ENCODE measurements around the gene MFSD11.
"Not testable (repeated sequence)": the region's sequence is repeated elsewhere in the genome, so short reads cannot be mapped to it uniquely, and the experiment has no call there.

Gene MFSD11

DNA sequence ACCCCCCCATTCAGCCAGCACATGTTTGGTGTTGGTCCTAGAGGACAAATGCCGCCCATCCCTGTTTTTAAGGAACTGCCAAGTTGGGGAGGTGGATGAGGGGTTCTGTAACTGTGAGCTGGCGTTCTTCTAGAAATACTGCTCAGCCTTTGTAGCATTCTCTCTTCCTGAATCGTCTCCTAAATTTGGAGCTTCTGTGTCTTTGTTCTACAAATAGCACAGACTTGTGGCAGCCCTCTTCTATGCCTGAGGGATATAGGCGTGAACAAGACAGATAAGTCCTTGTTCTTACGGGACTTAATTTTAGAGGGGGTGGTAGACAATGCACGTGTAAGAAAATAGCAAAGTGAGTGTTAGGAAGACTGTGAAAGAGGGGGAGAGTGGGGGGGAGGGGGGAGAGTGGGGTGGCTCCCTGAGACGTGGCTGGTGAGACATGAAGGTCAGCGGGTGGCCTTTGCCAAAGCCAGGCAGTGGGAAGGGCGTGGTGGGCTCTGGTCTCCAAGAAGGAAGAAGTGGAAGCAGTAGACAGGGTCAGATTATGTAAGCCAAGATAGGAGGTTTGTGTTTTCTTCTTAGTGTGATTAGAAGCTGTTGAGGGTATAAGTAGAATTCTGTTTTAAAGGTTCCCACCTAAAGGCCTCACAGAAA lies 9.9 kb downstream of the MFSD11 start:
- no peak for DNase-seq (ENCODE audit: low spot score)

DNA sequence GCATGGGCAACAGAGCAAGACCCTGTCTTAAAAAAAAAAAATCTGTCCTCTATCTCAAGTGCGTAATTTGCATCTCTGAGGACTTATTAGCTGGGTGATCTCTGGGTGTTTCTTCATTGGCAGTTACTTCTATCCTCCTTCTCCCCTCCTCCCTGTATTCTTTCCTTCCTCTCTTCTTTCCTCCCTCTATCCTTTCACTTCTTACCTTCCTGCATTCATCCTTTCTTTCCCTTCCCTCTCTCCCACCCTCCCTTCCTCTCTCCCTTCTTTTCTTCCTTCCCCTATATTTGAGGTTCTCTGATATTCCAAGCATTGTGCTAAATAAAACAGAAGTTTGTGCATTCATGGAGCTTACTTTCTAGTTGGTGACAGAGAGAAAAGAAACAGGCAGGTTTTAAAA lies 10.7 kb downstream of the MFSD11 start:
- DNase-seq (ENCODE audit: low spot score) = no peak

DNA sequence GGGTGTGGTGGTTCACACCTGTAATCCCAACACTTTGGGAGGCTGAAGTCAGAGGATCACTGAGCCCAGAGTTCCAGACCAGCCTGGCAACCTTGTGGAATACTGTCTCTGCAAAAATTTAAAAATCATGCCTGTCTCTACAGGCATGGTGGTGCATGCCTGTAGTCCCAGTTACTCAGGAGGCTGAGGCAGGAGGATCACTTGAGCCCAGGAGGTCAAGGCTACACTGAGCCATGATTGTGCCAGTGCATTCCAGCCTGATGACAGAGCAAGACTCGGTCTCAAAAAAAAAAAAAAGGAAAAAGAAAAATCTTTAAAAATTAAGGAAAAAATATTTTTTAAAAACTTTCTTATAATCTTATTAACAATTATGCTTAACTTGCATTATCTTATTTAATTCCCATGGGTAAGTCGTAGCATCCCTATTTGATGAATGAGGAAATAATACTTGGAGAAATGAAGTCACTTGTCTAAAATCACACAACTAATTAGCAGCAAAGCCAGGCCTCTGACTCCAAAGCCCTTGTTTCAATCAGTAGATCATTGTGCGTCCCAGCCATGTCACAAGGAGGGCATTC lies 13.6 kb downstream of the MFSD11 start:
- no peak for DNase-seq (ENCODE audit: low spot score)

DNA sequence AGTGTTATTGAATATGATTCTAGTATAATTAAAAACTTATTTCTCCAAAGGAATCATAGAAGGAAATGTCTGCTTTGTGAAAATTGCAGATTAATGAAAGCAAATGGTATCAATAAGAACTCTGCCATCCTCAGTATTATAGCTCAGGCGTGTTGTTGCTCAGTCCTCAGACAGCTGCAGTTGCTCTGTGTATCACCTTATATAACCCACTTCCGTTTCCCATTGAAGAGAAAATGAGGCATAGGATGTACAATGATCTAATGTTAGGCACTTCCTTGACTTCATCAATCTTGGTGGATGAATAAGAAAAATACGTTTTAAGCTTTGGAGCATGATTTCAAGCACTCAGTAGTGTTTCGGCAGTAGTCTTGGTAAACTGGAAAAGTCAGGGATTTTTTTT lies 14.1 kb downstream of the MFSD11 start:
- DNase-seq (ENCODE audit: low spot score) = peak; percentile 55

DNA sequence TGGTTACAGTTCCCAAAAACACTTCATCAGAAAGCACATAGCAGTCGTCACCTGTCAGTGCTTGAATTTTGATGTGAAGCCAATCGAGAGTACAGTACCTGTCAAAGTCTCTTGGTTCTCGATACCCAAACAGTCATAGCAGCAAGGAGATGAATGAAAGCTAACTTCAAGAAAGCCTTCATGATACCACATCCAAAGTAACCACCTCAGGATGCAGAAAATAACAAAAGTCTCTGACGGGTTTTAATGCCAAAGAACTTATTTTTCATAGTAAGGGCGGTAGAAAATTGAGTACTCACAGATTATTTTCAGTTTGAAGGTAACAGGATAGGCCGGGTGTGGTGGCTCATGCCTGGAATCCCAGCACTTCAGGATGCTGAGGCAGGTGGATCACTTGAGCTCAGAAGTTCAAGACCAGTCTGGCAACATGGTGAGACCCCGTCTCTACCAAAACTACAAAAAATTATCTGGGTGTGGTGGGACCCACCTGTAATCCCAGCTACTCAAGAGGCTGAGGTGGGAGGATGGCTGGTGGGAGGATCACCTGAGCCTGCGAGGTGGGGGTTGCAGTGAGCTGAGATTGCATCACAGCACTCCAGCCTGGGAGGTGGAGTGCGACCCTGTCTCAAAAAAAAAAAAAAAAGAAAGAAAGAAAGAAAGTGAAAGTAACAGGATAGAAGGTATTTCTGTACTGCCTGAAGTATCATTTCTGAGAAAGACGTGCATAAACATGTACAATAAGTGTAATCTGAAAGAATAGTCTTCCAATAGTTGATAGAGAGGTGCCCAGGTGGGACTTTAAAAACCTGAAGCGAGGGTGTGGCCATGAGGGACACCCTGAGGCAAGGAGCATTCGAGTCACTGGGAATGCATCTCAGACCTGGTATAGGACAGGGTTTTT lies 15.4 kb downstream of the MFSD11 start:
- DNase-seq (ENCODE audit: low spot score) = peak; percentile 55

DNA sequence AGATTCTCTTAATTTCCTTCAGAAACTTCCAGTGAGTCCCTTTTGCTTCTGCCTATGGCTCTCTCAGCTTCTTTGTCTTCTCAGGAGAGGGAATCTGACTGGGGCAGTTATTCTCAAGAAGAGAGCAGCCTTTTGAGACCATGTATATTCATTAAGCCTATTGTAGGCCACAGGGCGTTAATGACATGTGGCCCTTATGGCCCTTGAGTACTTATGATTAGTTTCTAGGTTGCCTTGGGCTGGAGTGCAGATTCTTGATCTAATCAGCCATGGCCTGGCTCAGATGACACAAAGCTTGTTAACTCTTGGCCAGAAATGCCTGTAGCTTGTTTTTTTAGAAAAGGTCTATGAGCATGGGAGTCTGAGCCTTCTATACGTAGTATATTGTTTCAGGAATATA lies 17.4 kb downstream of the MFSD11 start:
- no peak for DNase-seq (ENCODE audit: low spot score)

DNA sequence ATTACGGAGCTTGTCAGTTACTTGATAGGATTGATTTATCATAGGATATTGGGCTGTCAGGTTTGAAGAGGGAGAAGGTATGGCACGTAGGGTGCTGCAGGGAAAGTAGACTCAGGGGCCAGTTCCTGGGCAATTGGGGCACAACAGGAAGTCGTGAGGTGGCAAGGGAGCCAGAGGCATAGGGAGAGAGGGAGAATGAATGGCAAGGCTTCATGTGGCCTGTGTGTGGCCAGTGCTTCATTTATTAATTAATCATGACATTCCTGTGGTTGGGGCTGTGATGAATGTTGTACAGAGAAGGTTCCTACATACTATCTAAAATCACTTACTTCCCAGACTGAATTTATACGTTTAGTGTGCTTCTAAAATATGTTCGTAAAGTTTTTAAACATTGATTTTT lies 19.3 kb downstream of the MFSD11 start:
- DNase-seq (ENCODE audit: low spot score) = no peak

DNA sequence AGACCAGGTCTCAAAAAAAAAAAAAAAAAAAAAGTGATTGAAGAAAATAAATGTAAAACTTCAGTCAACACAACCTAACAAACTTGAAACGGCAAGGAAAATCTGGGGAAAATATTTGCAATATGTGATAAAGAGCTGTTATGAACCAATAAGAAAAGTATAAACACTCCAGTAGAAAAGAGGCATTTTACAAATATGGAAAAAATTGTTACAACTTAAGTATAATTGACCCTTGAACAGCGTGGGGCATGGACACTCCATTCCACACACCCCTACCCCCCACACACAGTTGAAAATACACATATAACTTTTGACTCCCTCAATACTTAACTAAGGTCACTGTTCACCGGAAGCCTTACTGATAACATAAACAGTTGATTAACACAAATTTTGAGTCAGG lies 20.7 kb downstream of the MFSD11 start:
- DNase-seq (ENCODE audit: low spot score) = no peak

DNA sequence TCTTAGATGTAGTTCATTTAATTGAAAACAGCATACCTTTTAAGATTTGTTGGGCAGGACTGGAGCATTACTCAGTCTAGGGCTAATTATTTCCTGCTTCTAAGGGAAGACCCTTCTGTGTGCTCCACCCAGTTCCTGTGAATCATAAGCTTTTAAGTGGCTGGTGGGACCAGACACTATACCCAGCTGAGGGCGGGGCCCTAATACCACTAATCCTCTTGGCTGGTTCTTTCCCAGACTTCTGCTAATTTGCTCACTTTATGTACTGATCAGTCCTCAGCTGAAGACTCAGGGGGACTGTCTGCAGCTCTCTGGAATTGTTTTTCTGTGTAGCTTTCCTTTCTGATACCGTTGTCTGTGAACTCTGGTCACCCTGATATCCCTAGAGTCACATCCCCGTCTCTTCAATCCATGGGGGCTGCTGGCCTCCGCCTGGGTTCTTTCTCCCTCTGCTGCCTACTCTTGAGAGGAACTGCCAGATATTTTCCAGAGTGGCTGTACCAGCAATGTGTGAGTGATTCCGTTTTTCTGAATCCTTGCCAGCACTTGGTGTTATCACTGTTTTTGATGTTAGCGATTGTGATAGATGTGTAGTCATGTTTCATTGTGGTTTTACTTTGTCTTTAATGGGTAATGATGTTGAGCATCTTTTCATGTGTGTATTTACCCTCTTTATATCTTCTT lies 35.1 kb downstream of the MFSD11 start:
- peak; percentile 89 for DNase-seq (ENCODE audit: low spot score)

DNA sequence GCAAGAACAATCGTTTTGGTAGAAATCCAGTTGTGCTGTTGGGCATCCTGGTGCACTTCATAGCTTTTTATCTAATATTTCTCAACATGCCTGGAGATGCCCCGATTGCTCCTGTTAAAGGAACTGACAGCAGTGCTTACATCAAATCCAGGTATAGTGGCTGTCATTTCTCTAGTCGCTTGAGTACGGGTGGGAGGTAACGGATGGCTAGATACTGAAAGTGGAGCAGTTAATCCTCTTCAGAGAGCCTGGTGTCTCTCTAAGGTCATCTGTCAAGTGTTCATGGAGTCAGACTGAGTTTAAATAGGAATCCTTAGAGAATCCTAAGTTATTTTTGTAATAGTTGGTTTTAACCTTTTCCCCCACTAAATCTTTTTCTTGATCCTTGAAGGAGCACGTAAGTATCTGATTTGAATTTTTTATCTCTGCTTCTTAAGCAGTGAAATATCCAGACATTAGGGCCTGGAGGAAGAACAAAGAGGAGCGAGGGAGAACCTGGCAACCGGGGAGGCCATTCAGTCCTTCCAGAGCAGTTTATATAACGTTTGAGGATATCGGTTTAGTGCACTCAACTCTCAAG lies 37.2 kb downstream of the MFSD11 start:
- DNase-seq (ENCODE audit: low spot score) = no peak

DNA sequence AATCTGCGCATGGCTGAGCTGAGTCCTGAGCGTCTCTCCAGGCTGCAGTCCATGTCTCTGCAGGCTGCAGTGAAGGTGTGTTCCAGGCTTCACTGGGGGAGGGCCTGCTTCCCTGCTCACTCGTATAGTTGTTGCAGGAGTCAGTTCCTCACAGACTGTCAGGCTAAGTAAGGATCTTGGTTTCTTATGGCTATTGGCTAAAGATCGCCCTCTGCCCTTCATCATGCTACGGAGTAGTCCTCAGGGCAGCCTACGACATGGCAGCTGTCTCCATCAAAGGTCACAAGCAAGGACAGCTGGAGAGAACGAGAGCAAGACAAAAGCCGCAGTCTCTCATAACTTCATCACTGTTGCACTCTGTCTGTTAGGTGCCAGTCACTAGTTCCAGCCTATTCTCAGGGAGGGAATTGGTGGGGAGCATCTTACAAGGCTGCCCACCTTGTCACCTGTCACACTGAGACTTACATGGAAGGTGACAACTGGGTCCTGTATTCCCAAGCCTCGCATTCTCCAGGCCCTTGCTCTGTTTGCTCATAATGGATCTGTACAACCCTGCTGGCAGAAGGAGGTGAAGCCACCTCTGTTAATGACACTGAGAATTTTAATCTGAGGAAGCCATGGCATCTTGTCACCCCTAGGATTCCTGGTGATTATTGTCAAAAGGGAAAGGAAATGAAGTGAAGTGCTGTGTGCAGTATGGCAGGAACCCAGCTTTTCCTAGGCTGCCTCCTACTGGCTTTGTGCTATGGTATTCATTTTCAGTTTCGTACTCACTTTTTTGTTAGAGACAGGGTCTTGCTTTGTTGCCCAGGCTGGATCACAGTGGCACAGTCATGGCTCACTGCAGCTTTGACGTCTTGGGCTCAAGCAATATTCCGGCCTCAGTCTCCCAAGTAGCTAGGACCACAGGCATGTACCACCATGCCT lies 43.4 kb downstream of the MFSD11 start:
- no peak for DNase-seq (ENCODE audit: low spot score)

DNA sequence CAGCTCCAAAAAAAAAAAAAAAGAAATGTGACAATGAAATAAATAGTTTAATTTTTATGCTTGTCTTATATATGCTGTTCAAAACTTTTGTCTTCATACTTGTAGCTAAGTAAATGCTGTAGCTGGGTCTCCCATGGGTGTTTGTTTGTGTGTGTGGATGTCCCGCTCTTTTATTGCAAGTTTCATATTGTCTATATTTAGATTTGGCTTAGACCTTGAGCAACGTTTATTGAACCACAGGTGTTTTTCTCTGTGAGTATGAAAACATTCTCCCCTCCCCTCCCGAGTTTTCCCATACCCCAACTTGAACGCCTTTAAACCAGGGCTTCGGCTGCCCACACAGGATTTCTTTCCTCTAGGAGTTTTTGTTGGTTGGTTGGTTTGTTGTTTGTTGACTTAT lies 45.2 kb downstream of the MFSD11 start:
- no peak for DNase-seq (ENCODE audit: low spot score)

DNA sequence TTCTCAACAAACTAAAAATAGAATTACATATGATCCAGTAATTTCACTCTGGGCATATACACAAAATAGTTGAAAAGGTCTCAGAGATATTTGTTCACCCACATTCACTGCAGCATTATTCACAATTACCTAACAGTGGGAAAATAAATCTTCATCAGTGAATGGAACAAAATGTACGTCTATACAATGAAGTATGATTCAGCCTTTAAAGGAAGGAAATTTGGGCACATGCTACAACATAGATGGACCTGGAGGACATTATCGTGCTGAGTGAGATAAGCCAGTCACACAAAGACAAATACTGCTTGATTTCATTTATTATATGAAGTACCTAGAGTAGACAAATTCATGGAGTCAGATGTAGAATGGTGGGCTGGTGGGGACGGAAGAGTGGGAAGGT lies 47.0 kb downstream of the MFSD11 start:
- DNase-seq (ENCODE audit: low spot score) = no peak

DNA sequence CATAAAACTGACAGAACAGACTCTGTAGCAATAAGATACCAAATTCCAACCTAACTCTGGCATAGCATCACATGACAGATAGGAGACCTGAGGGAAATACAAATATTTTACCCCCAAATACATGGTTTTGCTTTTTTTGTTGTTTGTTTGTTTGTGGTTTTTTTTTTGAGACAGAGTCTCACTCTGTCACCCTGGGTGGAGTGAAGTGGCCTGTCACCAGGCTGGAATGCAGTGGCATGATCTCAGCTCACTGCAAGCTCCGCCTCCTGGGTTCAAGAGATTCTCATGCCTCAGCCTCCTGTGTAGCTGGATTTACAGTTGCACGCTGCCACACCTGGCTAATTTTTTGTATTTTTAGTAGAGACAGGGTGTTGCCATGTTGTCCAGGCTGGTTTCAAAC lies 49.9 kb downstream of the MFSD11 start:
- DNase-seq (ENCODE audit: low spot score) = not testable (repeated sequence)

DNA sequence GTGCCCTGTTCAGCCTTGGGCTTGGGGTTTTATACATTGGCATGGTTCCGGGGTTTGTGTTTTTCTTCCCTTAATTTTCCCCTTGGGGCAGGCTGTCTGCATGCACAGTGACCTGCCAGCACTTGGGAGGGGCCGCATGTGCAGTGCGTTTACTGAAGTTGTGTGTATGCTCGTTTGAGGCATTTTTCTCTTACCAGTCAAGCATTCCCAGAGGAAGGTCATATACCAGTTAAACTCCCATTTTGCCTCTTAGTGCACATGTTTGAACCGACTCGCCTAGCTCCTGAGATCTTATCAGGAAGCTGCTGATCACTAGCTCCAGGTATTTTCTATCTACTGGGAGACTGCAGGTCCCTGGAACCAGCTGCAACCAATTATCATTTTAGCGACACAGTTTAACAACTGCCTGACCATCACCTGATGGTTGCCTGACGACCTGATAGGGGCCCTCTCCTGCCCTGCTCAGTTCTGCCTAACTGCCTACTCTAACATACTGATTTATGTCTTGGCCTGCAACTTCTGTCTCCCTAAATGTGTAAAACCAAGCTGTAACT lies 51.4 kb downstream of the MFSD11 start:
- DNase-seq (ENCODE audit: low spot score) = no peak

DNA sequence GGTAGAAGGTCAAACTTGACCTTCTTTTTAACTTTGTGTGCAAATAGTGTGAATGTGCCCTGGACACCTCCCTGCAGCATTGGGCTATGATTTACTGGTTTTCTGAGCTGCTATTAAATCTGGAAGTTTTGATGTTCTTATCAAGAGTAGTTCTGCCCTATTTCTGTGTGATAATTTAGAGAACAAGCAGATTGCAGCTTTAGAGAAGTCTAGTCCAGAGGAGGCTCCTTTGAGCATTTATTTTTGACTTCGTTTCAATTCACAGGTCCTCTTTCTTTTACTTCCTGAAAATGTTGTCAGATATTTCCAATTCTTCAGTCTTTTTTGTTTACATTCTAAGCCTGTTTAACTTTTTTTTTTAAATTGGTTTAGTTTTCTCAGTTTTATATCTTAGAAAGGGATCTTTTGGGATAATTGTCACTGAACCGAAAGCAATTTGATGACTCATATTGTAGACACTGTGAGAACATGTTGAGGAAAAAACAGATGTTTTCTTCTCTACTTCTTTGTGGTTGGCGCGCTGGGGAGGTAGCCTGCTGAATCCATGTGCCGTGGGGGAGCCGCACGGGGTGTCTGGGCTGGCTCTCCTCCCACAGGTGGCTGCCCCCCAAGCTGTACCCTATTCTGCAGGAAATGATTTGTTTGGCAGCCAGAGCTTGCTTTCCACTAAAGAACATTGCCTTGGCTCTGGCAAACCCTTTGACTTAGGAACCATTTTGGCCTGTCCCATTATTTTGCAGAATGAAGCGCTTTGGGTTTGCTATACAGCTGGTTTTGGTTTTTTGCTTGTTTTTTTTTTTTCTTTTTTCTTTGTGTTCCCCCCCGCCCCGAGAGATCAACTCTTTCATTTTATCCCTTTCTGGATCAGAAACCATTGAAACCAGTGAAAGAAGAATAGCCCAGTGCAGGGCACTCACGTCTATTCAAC lies 53.4 kb downstream of the MFSD11 start:
- DNase-seq (ENCODE audit: low spot score) = peak; percentile 34

DNA sequence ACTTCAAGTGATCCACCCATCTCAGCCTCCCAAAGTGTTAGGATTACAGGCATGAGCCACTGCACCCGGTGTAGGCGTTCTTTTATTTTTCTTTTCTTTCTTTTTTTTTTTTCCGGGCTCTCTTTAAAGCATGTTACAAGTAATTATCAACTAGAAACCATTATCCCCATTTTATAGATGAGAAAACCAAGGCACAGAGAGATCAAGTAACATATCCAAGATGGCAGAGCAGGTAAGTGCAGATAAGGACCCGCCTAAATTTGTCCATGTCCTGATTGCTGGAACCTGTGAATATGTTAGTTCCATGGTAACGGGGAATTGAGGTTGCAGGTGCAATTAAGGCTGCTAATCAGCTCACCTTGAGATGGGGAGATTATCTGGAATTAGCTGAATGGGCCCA lies 54.4 kb downstream of the MFSD11 start:
- DNase-seq (ENCODE audit: low spot score) = no peak

DNA sequence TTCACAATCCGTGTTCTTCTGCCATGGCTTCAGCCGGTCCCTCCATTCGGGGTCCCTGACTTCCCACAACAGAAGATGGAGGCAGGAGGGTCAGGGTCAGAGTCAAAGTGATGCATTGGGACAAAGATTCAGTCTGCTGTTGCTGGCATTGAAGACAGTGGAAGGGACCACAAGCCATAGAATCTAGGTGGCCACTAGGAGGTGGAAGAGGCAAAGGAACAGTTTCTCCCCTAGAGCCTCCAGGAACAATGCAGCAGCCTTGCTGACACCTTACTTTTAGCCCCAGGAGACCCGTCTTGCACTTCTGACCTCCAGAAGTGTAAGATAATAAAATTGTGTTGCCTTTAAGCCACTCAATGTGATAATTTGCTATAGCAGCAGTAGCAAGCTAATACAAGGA lies 55.9 kb downstream of the MFSD11 start:
- peak; percentile 7 for DNase-seq (ENCODE audit: low spot score)

DNA sequence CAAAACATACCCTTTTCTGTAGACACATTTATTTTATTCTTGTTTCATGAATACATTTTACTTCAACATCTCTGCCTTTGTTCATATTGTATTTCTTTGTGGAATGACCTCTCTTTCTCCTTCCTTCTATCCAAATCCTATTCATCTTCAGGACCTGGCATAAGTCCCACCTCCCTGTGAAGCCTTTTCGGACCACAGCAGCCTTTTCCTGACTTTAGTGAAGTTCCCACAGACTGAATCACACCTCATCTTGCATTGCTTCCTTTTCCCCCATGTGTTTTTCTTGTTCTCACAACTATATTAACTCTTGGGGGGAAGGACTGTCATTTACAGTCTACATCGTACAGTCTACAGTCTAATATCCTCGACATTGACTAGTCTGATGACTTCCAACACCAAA lies 58.2 kb downstream of the MFSD11 start:
- no peak for DNase-seq (ENCODE audit: low spot score)
